Prostate gland (tissue), 2 donors: Measurements from ENCODE around the gene CHST11. TPM values are rescaled to one million over a fixed set of nuclear protein-coding genes. Genes with fewer than 3 reads are reported as not detected.

ENCODE experiments used
- DNase-seq: peaks from one replicate; pipeline ENCODE4 v3.0.0-alpha.2; 2019; ENCODE audit warnings: low spot score
- H3K27ac ChIP-seq, 2 donors: fragments of 200-600 bp; sonication (generic); 2 replicates each; pipeline ENCODE4 v1.5.1; 2017 to 2019
- H3K27me3 ChIP-seq: fragments of 200-600 bp; sonication (generic); replicated peaks from 2 replicates; pipeline ENCODE4 v1.5.1; 2019; ENCODE audit not compliant: insufficient read depth
- H3K36me3 ChIP-seq, 2 donors: fragments of 200-600 bp; sonication (generic); 1 replicate in 1 of 2; 2 replicates in 1 of 2; pipeline versions ENCODE4 v1.5.1 to v1.8.1; 2017 to 2019
- H3K4me1 ChIP-seq: fragments of 200-600 bp; sonication (generic); replicated peaks from 2 replicates; pipeline ENCODE4 v1.5.1; 2019
- H3K4me3 ChIP-seq, 2 donors: fragments of 200-600 bp; sonication (generic); 2 replicates each; pipeline ENCODE4 v1.5.1; 2017 to 2019
- H3K9me3 ChIP-seq: fragments of 200-600 bp; sonication (generic); 2 replicates; pipeline ENCODE4 v1.5.1; 2017
- CTCF ChIP-seq, 4 experiments: fragments of 200-600 bp in 2 of 4; fragments of 450-650 bp in 2 of 4; sonication (generic) in 2 of 4; IDR thresholded peaks; 1 replicate in 3 of 4; 2 replicates in 1 of 4; pipeline ENCODE4 v1.5.1; 2016 to 2019; ENCODE audit warnings: antibody characterized with exemption in 4 of 4, mild to moderate bottlenecking in 2 of 4, moderate library complexity in 2 of 4
- POLR2A ChIP-seq: fragments of 450-650 bp; IDR thresholded peaks from one replicate; pipeline ENCODE4 v1.6.1; 2016; ENCODE audit warnings: antibody characterized with exemption, mild to moderate bottlenecking
- POLR2AphosphoS5 ChIP-seq: sonication (generic); formaldehyde crosslinking; IDR thresholded peaks from one replicate; pipeline ENCODE4 v1.6.1; 2017; ENCODE audit warnings: antibody characterized with exemption
- WGBS: methylation state at CpG from one replicate; pipeline ENCODE4 v1.1.5; 2018; 5-methylcytosine and 5-hydroxymethylcytosine counted together
- intact Hi-C: fragments of 100-400 bp; cut with DNase I; formaldehyde crosslinking; loops from one replicate; pipeline ENCODE4 v1.14.2; 2022
- total RNA-seq, 2 donors: library from RNA; depleted of rRNA; stranded (reverse); fragments of >200 nt; gene quantifications; one replicate each; pipeline ENCODE4 v1.1.0, GENCODE V29; 2016

Gene CHST11
- total RNA-seq, 2 donors from 2014 or later, result 10.4 to 25.4 TPM

- TF ChIP-seq POLR2AphosphoS5 (no peak), POLR2A (no peak), CTCF (IDR thresholded peaks at IDR 0.05) (no peak)
- intact Hi-C loops, result no loop called here
- Histone ChIP-seq H3K27ac (no peak overlapping the region), H3K36me3 (no peaks in the 10 kb centered on the region), H3K4me1 (no peaks in the 10 kb centered on the region), H3K27me3 (no peaks in the 10 kb centered on the region), H3K4me3 (no peak overlapping the region), H3K9me3 (no peaks in the 10 kb centered on the region)
- DNase-seq, result no peak
- WGBS, result 64% methylated on average over 5 of the region's 5 CpGs
Observed at GRCh38 chr12:104460973-104461698, 4.4 kb downstream of the CHST11 start.

- H3K4me1 ChIP-seq, result no peaks in the 10 kb centered on the region
- intact Hi-C loops, result no loop called here
- 88% methylated on average over 1 of the region's 1 CpG for WGBS
Observed at GRCh38 chr12:104462325-104462724, 5.6 kb downstream of the CHST11 start.

GRCh38 chr12:104462931-104463339 is 6.2 kb downstream of the CHST11 start:
- Histone ChIP-seq H3K36me3 (no peaks in the 10 kb centered on the region), H3K4me3 (no peak overlapping the region), H3K4me1 (no peaks in the 10 kb centered on the region), H3K27ac (no peak overlapping the region), H3K9me3 (no peaks in the 10 kb centered on the region), H3K27me3 (no peaks in the 10 kb centered on the region)
- TF ChIP-seq CTCF (IDR thresholded peaks at IDR 0.05) (no peak), POLR2AphosphoS5 (no peak), POLR2A (no peak)
- intact Hi-C loops, result no loop called here
- no peak for DNase-seq
- WGBS, result 52% methylated on average over 1 of the region's 1 CpG

More at GRCh38 chr12:104462325-104462724, 5.6 kb downstream of the CHST11 start:
- H3K36me3 ChIP-seq, result no peaks in the 10 kb centered on the region
- H3K27me3 ChIP-seq, result no peaks in the 10 kb centered on the region
- TF ChIP-seq CTCF (IDR thresholded peaks at IDR 0.05) (no peak), POLR2AphosphoS5 (no peak), POLR2A (no peak)
- DNase-seq, result no peak
- no peak overlapping the region for H3K27ac ChIP-seq
- H3K4me3 ChIP-seq, result no peak overlapping the region
- H3K9me3 ChIP-seq, result no peaks in the 10 kb centered on the region

- TF ChIP-seq POLR2AphosphoS5 (no peak), CTCF (IDR thresholded peaks at IDR 0.05) (no peak), POLR2A (no peak)
- no peaks in the 10 kb centered on the region for H3K36me3 ChIP-seq
- H3K4me3 ChIP-seq, result no peak overlapping the region
- no peaks in the 10 kb centered on the region for H3K27me3 ChIP-seq
- WGBS, result 76% methylated on average over 1 of the region's 1 CpG
- H3K9me3 ChIP-seq, result no peaks in the 10 kb centered on the region
- intact Hi-C loops, result no loop called here
- H3K27ac ChIP-seq, result no peak overlapping the region
- no peak for DNase-seq
- no peaks in the 10 kb centered on the region for H3K4me1 ChIP-seq
Observed at GRCh38 chr12:104463368-104463767, 6.6 kb downstream of the CHST11 start.

- H3K4me1 ChIP-seq, result no peaks in the 10 kb centered on the region
- H3K27me3 ChIP-seq, result no peaks in the 10 kb centered on the region
- DNase-seq, result no peak
- intact Hi-C loops, result no loop called here
- no peak for TF ChIP-seq POLR2AphosphoS5
- TF ChIP-seq POLR2A, result no peak
- TF ChIP-seq CTCF (IDR thresholded peaks at IDR 0.05), result no peak
- no peaks in the 10 kb centered on the region for H3K36me3 ChIP-seq
- no peak overlapping the region for H3K4me3 ChIP-seq
- H3K27ac ChIP-seq, result no peak overlapping the region
- H3K9me3 ChIP-seq, result no peaks in the 10 kb centered on the region
- WGBS, result 59% methylated on average over 3 of the region's 3 CpGs
Observed at GRCh38 chr12:104464899-104465298, 8.2 kb downstream of the CHST11 start.
